ENCODE data around the gene KCNN4. TPM values are rescaled to one million over a fixed set of nuclear protein-coding genes. Genes with fewer than 3 reads are reported as not detected.

The KCNN4 gene
- total RNA-seq, 1 donor from 2014 or later, result 1.6 TPM

DNA sequence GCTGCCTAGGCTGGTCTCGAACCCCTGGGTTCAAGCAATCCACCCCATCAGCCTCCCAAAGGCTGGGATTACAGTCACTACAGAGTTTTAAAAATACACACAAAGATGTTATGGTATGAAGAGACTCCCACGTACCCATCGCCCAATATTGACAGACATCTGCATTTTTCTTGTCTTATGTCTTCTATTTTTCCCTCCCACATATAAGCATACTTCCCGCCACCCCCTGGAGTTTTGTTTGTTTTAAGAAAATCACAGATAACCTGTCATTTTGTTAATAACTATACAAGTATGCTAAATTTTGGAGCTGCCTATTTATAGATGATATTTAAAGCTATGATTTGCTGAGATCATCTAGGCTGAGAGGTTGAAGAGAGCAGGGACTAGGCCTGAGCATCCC lies 19.8 kb downstream of the KCNN4 start:
- no peak overlapping the region for H3K27ac Mint-ChIP-seq
- no peaks in the 10 kb centered on the region for H3K27me3 Mint-ChIP-seq
- no peak overlapping the region for H3K4me3 Mint-ChIP-seq
- peaks cover 17% of the 10 kb centered on the region for H3K4me1 Mint-ChIP-seq (ENCODE audit: unreplicated experiment)
- TF ChIP-seq, protein P1, sequence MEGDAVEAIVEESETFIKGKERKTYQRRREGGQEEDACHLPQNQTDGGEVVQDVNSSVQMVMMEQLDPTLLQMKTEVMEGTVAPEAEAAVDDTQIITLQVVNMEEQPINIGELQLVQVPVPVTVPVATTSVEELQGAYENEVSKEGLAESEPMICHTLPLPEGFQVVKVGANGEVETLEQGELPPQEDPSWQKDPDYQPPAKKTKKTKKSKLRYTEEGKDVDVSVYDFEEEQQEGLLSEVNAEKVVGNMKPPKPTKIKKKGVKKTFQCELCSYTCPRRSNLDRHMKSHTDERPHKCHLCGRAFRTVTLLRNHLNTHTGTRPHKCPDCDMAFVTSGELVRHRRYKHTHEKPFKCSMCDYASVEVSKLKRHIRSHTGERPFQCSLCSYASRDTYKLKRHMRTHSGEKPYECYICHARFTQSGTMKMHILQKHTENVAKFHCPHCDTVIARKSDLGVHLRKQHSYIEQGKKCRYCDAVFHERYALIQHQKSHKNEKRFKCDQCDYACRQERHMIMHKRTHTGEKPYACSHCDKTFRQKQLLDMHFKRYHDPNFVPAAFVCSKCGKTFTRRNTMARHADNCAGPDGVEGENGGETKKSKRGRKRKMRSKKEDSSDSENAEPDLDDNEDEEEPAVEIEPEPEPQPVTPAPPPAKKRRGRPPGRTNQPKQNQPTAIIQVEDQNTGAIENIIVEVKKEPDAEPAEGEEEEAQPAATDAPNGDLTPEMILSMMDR (conservative IDR thresholded peaks at IDR 0.05), result no peak
- no peaks in the 10 kb centered on the region for H3K9me3 Mint-ChIP-seq
- H3K36me3 Mint-ChIP-seq, result no peaks in the 10 kb centered on the region
- DNase-seq (ENCODE audit: extremely low spot score, unreplicated experiment), result no peak

DNA sequence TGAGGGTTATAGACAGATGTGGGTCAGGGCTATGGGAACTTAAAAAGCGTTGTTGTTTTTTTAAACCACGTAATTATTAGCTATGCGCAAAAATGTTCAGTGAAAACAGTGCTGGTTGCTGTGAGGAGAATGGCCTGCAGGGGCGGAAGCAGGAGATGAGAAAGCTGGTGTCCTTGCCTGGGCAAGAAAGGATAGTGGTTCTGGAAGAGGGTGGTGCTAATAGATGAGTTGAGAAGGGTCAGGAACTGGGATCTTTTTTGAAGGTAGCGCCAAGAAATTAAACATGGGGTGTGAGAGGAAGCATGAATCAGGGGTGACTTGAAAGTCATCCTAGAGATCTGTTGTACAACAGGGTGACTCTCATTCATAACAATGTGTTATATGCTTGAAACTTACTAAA lies 21.3 kb downstream of the KCNN4 start:
- Mint-ChIP-seq H3K4me1 (ENCODE audit: unreplicated experiment) (peaks cover 27% of the 10 kb centered on the region), H3K9me3 (no peaks in the 10 kb centered on the region), H3K27me3 (no peaks in the 10 kb centered on the region), H3K4me3 (peak overlapping the region; percentile 0), H3K36me3 (no peaks in the 10 kb centered on the region), H3K27ac (peak overlapping the region; percentile 40)
- TF ChIP-seq, protein P1 (conservative IDR thresholded peaks at IDR 0.05), result peak; percentile 58
- no peak for DNase-seq (ENCODE audit: extremely low spot score, unreplicated experiment)

DNA sequence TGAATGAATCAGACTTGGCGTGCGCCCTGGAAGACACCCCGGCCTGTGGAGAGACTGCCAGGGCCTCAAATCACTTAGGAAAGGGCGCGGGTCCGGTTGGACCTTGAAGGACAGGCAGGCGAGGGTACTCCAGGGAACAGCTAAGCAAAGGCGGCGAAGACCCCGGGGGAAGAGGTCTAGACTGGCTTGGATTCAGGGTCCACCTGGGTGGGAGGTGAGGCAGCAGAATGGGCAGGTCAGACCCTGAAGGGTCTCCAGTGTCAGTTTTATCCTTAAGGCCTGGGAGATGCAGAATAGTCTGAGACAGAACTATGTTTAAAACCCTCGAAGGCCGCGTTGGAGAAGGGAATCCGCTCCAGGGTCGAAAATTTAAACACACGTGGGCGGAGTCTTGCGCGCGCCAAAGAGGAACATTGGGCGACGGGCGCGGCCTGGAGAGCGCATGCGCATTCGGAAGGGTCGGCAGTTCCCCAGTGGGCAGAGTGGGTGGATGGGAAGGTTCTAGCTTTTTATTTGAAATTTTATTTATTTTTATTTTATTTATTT lies 25.4 kb downstream of the KCNN4 start:
- peaks cover 12% of the 10 kb centered on the region for H3K36me3 Mint-ChIP-seq
- TF ChIP-seq, protein P1 (conservative IDR thresholded peaks at IDR 0.05), result no peak
- peak overlapping the region; percentile 99 for H3K4me3 Mint-ChIP-seq
- H3K9me3 Mint-ChIP-seq, result no peaks in the 10 kb centered on the region
- peak; percentile 84 for DNase-seq (ENCODE audit: extremely low spot score, unreplicated experiment)
- H3K27me3 Mint-ChIP-seq, result no peaks in the 10 kb centered on the region
- peaks cover 48% of the 10 kb centered on the region for H3K4me1 Mint-ChIP-seq (ENCODE audit: unreplicated experiment)
- H3K27ac Mint-ChIP-seq, result peak overlapping the region; percentile 100

DNA sequence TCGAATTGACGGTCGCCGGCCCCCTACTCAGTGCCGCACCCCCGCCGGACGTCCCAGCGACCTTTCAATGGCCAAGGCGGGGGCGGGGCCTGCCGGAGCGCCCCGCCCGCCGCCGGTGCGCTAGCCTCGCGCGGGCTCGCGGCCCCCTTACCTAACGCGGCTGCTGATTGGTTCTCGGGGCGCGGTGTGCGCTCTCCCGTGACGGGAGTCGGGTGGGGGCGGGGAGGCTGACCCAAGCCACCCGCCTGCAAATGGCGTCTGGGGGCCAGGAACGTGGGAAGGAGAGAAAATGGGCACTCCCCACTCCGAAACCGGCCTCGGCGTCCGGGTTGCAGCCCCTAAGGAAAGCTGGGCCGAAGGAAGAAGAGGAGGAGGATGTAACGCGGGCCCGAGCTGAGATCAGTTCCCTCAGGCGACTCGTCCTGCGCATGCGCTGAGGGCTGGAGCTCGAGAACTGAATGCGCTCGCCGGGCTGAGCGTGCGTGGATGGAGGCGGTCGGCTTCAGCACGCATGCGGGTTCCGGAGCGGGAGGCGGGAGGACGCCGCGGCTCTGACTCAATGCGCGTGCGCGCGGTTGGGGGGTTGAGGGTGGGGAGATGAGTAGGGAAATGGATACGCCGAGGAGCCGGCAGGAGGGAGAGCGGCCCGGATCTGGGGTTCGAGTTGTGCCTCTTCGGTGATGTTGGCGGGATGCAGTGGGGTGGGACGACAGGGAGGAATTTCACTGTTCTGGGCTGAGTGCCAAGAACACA lies 26.1 kb downstream of the KCNN4 start, which contains the start of gene SMG9:
Gene SMG9 (minus strand): TSS at position 460 of the 753 bp plus-strand sequence. CDS start 4,221 bp downstream, outside the sequence.
- Mint-ChIP-seq H3K4me3 (peak within 1 kb of the TSS; percentile 99), H3K27ac (peak within 1 kb of the TSS; percentile 100), H3K4me1 (ENCODE audit: unreplicated experiment) (peaks cover 48% of the 10 kb centered on the region), H3K27me3 (no peaks in the 10 kb centered on the region), H3K36me3 (peaks cover 17% of the 10 kb centered on the region), H3K9me3 (no peaks in the 10 kb centered on the region)
- peak; percentile 100 for DNase-seq (ENCODE audit: extremely low spot score, unreplicated experiment)
- TF ChIP-seq, protein P1 (conservative IDR thresholded peaks at IDR 0.05), result no peak

DNA sequence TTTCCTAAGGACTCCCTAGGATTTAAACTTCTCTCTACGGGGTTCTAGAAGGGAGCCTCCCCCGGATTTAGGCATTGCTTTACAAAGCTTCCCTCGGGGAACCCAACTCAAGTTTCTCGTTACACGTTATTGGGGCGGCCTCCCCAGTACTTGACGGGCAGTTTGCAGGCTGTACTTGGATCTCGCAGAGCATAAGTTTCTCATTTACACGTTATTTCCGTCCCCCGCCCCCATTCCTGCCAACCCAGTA lies 26.6 kb downstream of the KCNN4 start:
- peaks cover 18% of the 10 kb centered on the region for H3K36me3 Mint-ChIP-seq
- TF ChIP-seq, protein P1 (conservative IDR thresholded peaks at IDR 0.05), result no peak
- H3K27ac Mint-ChIP-seq, result peak overlapping the region; percentile 100
- H3K4me1 Mint-ChIP-seq (ENCODE audit: unreplicated experiment), result peaks cover 43% of the 10 kb centered on the region
- H3K9me3 Mint-ChIP-seq, result no peaks in the 10 kb centered on the region
- H3K4me3 Mint-ChIP-seq, result peak overlapping the region; percentile 99
- no peak for DNase-seq (ENCODE audit: extremely low spot score, unreplicated experiment)
- no peaks in the 10 kb centered on the region for H3K27me3 Mint-ChIP-seq
